SK-N-SH (cell line): ENCODE results near the gene TNRC6C. TPM values are rescaled to one million over a fixed set of nuclear protein-coding genes. Genes with fewer than 3 reads are reported as not detected.

Source experiments
- CTCF ChIA-PET: fragments of 300-600, 350-600 bp; formaldehyde crosslinking; extraction: SDS; loops from one replicate; lab custom pipeline; 2021; lab: Yijun Ruan, JAX
- POLR2A ChIA-PET: fragments of 350-600 bp; sonication (Branson Sonifier 250); formaldehyde crosslinking; extraction: SDS; loops from one replicate; lab custom pipeline; 2020; ENCODE audit warnings: antibody characterized with exemption, inconsistent platforms; lab: Yijun Ruan, JAX
- DNase-seq: peaks from one replicate; pipeline ENCODE4 v3.0.0; 2012
- H2AFZ ChIP-seq: fragments of 200-600 bp; sonication (generic); 2 replicates; pipeline ENCODE4 v1.8.1; 2016; ENCODE audit warnings: antibody characterized with exemption, mild to moderate bottlenecking, low read depth
- H3F3A ChIP-seq: fragments of 200-600 bp; sonication (generic); replicated peaks from 2 replicates; pipeline ENCODE3; 2016; ENCODE audit warnings: antibody characterized with exemption, mild to moderate bottlenecking; ENCODE audit not compliant: insufficient read depth
- H3K27ac ChIP-seq, 2 experiments: fragments of 200-500 bp in 1 of 2; fragments of 200-600 bp in 1 of 2; sonication (Bioruptor generic) in 1 of 2; sonication (generic), shearing (Covaris generic) in 1 of 2; 2 replicates each; pipeline versions ENCODE4 v1.5.1 to v1.6.1; 2014 to 2016; ENCODE audit warnings: low read depth in 2 of 2, inconsistent platforms in 1 of 2, low read length in 1 of 2, mild to moderate bottlenecking in 1 of 2, mixed read lengths in 1 of 2
- H3K27me3 ChIP-seq: fragments of 200-600 bp; sonication (generic), shearing (Covaris generic); 2 replicates; pipeline ENCODE4 v1.6.1; 2016; ENCODE audit warnings: mixed run types; ENCODE audit not compliant: insufficient read depth
- H3K36me3 ChIP-seq, 2 experiments: fragments of 200-500 bp in 1 of 2; fragments of 200-600 bp in 1 of 2; sonication (Bioruptor generic) in 1 of 2; sonication (generic) in 1 of 2; replicated peaks in 1 of 2; 2 replicates each; pipeline versions ENCODE3 to v1.5.1; 2014 to 2016; ENCODE audit warnings: low read length in 1 of 2, mild to moderate bottlenecking in 1 of 2; ENCODE audit not compliant: insufficient read depth in 2 of 2, control insufficient read depth in 1 of 2
- H3K4me1 ChIP-seq, 2 experiments: fragments of 200-500 bp in 1 of 2; fragments of 200-600 bp in 1 of 2; sonication (Bioruptor generic) in 1 of 2; sonication (generic), shearing (Covaris generic) in 1 of 2; 2 replicates each; pipeline versions ENCODE4 v1.5.1 to v1.6.1; 2014 to 2016; ENCODE audit warnings: low read depth in 1 of 2, low read length in 1 of 2, mixed run types in 1 of 2; ENCODE audit not compliant: insufficient read depth in 2 of 2, control insufficient read depth in 1 of 2
- H3K4me2 ChIP-seq: fragments of 200-600 bp; sonication (generic), shearing (Covaris generic); 2 replicates; pipeline ENCODE4 v1.6.1; 2017; ENCODE audit warnings: mixed run types
- H3K4me3 ChIP-seq, 2 experiments: fragments of 200-500 bp in 1 of 2; fragments of 200-600 bp in 1 of 2; sonication (Bioruptor generic) in 1 of 2; sonication (generic), shearing (Covaris generic) in 1 of 2; 2 replicates each; pipeline versions ENCODE4 v1.5.1 to v1.8.1; 2014 to 2016; ENCODE audit warnings: low read depth in 2 of 2, inconsistent platforms in 1 of 2, low read length in 1 of 2, mild to moderate bottlenecking in 1 of 2, mixed read lengths in 1 of 2, moderate library complexity in 1 of 2
- H3K79me2 ChIP-seq: fragments of 200-600 bp; sonication (generic); 2 replicates; pipeline ENCODE4 v1.8.1; 2017; ENCODE audit warnings: mild to moderate bottlenecking; ENCODE audit not compliant: insufficient read depth
- H3K9ac ChIP-seq: fragments of 200-600 bp; sonication (generic); 2 replicates; pipeline ENCODE4 v1.6.1; 2017; ENCODE audit warnings: mixed run types
- H3K9me2 ChIP-seq: fragments of 200-600 bp; sonication (generic); 2 replicates; pipeline ENCODE4 v1.6.1; 2017; ENCODE audit warnings: mixed run types
- H3K9me3 ChIP-seq: fragments of 200-600 bp; sonication (generic); 2 replicates; pipeline ENCODE4 v1.6.1; 2017; ENCODE audit warnings: mixed run types, mild to moderate bottlenecking, moderate library complexity
- H4K20me1 ChIP-seq: fragments of 200-600 bp; sonication (generic); 2 replicates; pipeline ENCODE4 v1.6.1; 2017; ENCODE audit warnings: mild to moderate bottlenecking, mixed run types; ENCODE audit not compliant: insufficient read depth
- CHD2 ChIP-seq: fragments of 150-350 bp; IDR thresholded peaks from 2 replicates; pipeline ENCODE4 v1.6.1; 2018; ENCODE audit warnings: low read length; ENCODE audit not compliant: partially characterized antibody
- ELF1 ChIP-seq: IDR thresholded peaks from 2 replicates; pipeline ENCODE4 v1.4.0; 2012
- FOSL2 ChIP-seq: IDR thresholded peaks from 2 replicates; pipeline ENCODE4 v1.4.0; 2012; ENCODE audit warnings: low read depth, mild to moderate bottlenecking, moderate library complexity, borderline replicate concordance
- FOXJ3 ChIP-seq: sonication (generic); formaldehyde crosslinking; IDR thresholded peaks from 2 replicates; pipeline ENCODE4 v1.5.1; 2020; ENCODE audit warnings: mild to moderate bottlenecking, missing genetic modification reagents
- GATA2 ChIP-seq: sonication (generic); formaldehyde crosslinking; IDR thresholded peaks from 2 replicates; pipeline ENCODE4 v1.5.0; 2020; ENCODE audit warnings: mild to moderate bottlenecking, missing genetic modification reagents
- JUND ChIP-seq: IDR thresholded peaks from 2 replicates; pipeline ENCODE4 v1.4.0; 2012
- MEF2A ChIP-seq: IDR thresholded peaks from 2 replicates; pipeline ENCODE4 v1.4.0; 2012; ENCODE audit warnings: low read depth, borderline replicate concordance
- MXI1 ChIP-seq: IDR thresholded peaks from 2 replicates; pipeline ENCODE4 v1.6.1; 2012; ENCODE audit warnings: mild to moderate bottlenecking, low read depth, low read length, improper control_type of control experiment
- NRF1 ChIP-seq: IDR thresholded peaks from 2 replicates; pipeline ENCODE4 v1.6.1; 2012; ENCODE audit warnings: low read depth, mild to moderate bottlenecking, low read length
- POLR2AphosphoS5 ChIP-seq: IDR thresholded peaks from 2 replicates; pipeline ENCODE4 v1.6.1; 2012; ENCODE audit warnings: low read depth, low read length
- RAD21 ChIP-seq: IDR thresholded peaks from 2 replicates; pipeline ENCODE4 v1.6.1; 2012; ENCODE audit warnings: mild to moderate bottlenecking, low read length
- RXRA ChIP-seq: IDR thresholded peaks from 2 replicates; pipeline ENCODE4 v1.4.0; 2012; ENCODE audit warnings: low read depth, mild to moderate bottlenecking, borderline replicate concordance
- SIN3A ChIP-seq: IDR thresholded peaks from 2 replicates; pipeline ENCODE4 v1.6.1; 2012; ENCODE audit warnings: low read depth, mild to moderate bottlenecking, low read length, moderate library complexity, borderline replicate concordance
- SMC3 ChIP-seq: IDR thresholded peaks from 2 replicates; pipeline ENCODE4 v1.6.1; 2012; ENCODE audit warnings: low read depth, low read length, improper control_type of control experiment
- TAF1 ChIP-seq: IDR thresholded peaks from 2 replicates; pipeline ENCODE4 v1.6.1; 2012; ENCODE audit warnings: low read depth, mild to moderate bottlenecking, low read length, moderate library complexity, borderline replicate concordance
- TCF12 ChIP-seq: IDR thresholded peaks from 2 replicates; pipeline ENCODE4 v1.4.0; 2012
- TEAD4 ChIP-seq: IDR thresholded peaks from 2 replicates; pipeline ENCODE4 v1.4.0; 2012; ENCODE audit warnings: mild to moderate bottlenecking, borderline replicate concordance; ENCODE audit not compliant: insufficient read depth
- WGBS: methylation state at CpG from one replicate; pipeline ENCODE4 v1.1.6; 2017; ENCODE audit warnings: low lambda C conversion rate; 5-methylcytosine and 5-hydroxymethylcytosine counted together
- polyA plus RNA-seq, 3 experiments: library from polyadenylated mRNA; depleted of rRNA; stranded (reverse); fragments of >200 nt; gene quantifications; 2 replicates each; pipeline ENCODE4 v1.2.3, GENCODE V29; 2012
- TF ChIP-seq, protein P1 (sequence below): fragments of 200-600 bp; sonication (generic); IDR thresholded peaks from 2 replicates; pipeline ENCODE4 v1.6.1; 2017; ENCODE audit warnings: antibody characterized with exemption, mild to moderate bottlenecking, moderate library complexity
- TF ChIP-seq, protein P2 (sequence below): IDR thresholded peaks from 2 replicates; pipeline ENCODE4 v1.4.0; 2012; ENCODE audit warnings: low read depth, borderline replicate concordance
- TF ChIP-seq, protein P3 (sequence below): fragments of 150-350 bp; IDR thresholded peaks from 2 replicates; pipeline ENCODE4 v1.6.1; 2016; ENCODE audit warnings: mild to moderate bottlenecking, low read depth, low read length

The TNRC6C gene
- polyA plus RNA-seq, 1 of the 3 experiments (the other 2 are of a cell fraction), result 2.2 TPM

DNA sequence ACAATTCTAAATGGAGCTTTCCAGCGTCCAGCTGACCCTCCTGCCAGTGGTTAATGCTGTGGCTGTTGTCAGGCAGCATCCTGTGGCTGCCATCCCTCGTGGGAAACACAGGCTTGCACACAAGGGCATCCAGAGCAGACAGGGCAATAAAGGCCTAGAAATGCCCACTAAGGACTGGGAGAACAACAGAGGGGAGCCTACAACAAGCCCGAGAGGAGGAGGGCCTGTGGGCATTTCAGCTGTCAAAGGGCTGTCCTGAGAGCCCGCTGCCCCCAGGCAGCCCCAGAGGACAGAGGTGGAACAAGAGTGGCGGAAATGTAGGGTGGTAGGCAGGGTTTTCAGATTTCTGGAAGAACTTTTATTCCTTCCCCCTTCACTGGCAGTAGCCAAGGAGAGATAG, 81.1 kb downstream of the TNRC6C start:
- Histone ChIP-seq H3K79me2 (peaks cover 30% of the 10 kb centered on the region), H3K9ac (no peak overlapping the region), H3F3A (peaks cover 23% of the 10 kb centered on the region), H3K4me1 (peaks cover 12 to 41% of the 10 kb centered on the region in 2 experiments), H3K4me3 (no peak overlapping the region), H2AFZ (no peak overlapping the region; the same call in 1 of the 2 replicates), H3K36me3 (peaks cover 8 to 12% of the 10 kb centered on the region in 2 experiments), H3K27ac (peak overlapping the region; percentile 89 to 100; a peak in 2 of 4 replicates), H3K9me2 (no peaks in the 10 kb centered on the region), H3K27me3 (no peaks in the 10 kb centered on the region), H3K9me3 (no peaks in the 10 kb centered on the region), H4K20me1 (no peaks in the 10 kb centered on the region), H3K4me2 (no peak overlapping the region)
- DNase-seq, result peak; percentile 53
- 90% methylated on average over 5 of the region's 5 CpGs for WGBS
- POLR2A ChIA-PET, result interaction anchor here (2.0 to 3.2 kb wide), 2 partner anchors 81 to 159 kb away, joined by 9 to 17 read pairs; partner anchors contain the start of gene TNRC6C
- TF ChIP-seq TAF1 (no peak), TEAD4 (no peak)
- CTCF ChIA-PET, result interaction anchor here (0.6 to 4.2 kb wide), 5 partner anchors 8 to 639 kb away, joined by 3 to 49 read pairs (median 10); no protein-coding TSS in a partner anchor

DNA sequence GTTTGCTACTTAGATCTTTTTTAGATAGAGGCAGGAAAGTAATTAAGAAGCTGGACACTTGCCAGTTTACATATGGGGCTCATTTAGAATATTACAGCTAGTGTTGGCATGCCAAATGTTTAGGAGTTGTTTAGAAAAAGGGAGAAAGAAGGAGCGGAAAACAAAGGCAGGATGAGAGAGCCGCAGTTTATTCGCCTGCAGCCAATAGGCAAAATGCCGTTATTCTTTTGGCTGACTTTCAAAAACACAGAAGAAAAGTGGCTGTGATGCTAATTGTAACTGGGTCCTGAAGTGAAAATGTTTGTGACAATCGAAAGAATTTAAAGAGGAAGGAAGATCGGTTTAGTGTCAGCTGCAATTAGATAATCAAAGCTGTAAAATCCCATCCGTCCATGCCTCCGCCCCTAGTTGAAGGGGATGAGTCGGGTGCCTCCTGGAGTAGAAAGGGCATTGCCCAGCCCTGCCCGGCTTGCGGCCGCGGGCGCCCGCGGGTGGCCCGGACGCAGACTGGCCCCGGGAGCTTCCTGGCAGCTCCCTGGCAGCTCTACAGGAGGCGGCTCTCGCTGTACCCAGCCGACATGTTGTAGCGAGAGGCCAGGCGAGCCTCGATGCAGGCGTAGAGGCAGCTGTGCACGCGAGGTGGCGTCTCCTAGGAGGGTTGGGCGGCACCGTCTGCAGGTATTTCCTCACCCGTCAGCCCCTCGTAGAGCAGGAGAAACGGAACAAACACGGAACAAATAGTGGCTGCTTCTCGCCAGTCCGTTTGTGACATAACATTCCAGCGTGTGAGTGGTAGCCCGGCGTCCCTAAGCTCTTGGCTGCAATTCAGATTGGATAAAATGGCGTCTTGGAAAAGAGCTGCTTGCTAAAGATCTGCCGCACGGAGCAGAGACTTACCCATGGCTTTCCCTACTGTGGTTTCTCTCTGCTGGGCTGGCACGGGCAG, 82.2 kb downstream of the TNRC6C start:
- Histone ChIP-seq H3K9ac (peak overlapping the region; percentile 90), H3K79me2 (peaks cover 41% of the 10 kb centered on the region), H2AFZ (peak overlapping the region; percentile 87), H3K27ac (peak overlapping the region; percentile 89 to 100), H3K4me1 (peaks cover 7 to 41% of the 10 kb centered on the region in 2 experiments; a peak in 2 of 4 replicates), H4K20me1 (no peaks in the 10 kb centered on the region), H3K4me2 (peak overlapping the region; percentile 92), H3K9me2 (no peaks in the 10 kb centered on the region), H3K9me3 (no peaks in the 10 kb centered on the region), H3K4me3 (peak overlapping the region; percentile 72 to 75), H3F3A (peaks cover 23% of the 10 kb centered on the region), H3K27me3 (no peaks in the 10 kb centered on the region), H3K36me3 (peaks cover 8 to 11% of the 10 kb centered on the region in 2 experiments)
- WGBS, result 8% methylated on average over 43 of the region's 44 CpGs
- DNase-seq, result peak; percentile 95
- ChIA-PET CTCF (interaction anchor here (0.6 to 4.2 kb wide), 14 partner anchors 9 to 640 kb away, joined by 3 to 49 read pairs (median 3); partner anchors contain the start of gene TNRC6C), POLR2A (interaction anchor here (0.7 to 3.2 kb wide), 11 partner anchors 9 to 1303 kb away, joined by 3 to 17 read pairs (median 4); partner anchors contain the start of genes SRSF2 and TNRC6C)
- TF ChIP-seq MEF2A (no peak), NRF1 (no peak), TCF12 (peak; percentile 77), GATA2 (peak; percentile 43; the same call in 1 of the 2 replicates), RAD21 (peak; percentile 9; the same call in 1 of the 2 replicates), ELF1 (no peak; the same call in 1 of the 2 replicates), FOSL2 (no peak), POLR2AphosphoS5 (no peak; the same call in 1 of the 2 replicates), SIN3A (peak; percentile 24; the same call in 1 of the 2 replicates), TEAD4 (peak; percentile 67; the same call in 1 of the 2 replicates), SMC3 (no peak), MXI1 (peak; percentile 69), FOXJ3 (0 out of 2 replicates have a peak, but pooled peaks have one; percentile 2), RXRA (no peak; the same call in 1 of the 2 replicates), JUND (no peak; the same call in 1 of the 2 replicates), CHD2 (peak; percentile 8)
- TF ChIP-seq, protein P1, sequence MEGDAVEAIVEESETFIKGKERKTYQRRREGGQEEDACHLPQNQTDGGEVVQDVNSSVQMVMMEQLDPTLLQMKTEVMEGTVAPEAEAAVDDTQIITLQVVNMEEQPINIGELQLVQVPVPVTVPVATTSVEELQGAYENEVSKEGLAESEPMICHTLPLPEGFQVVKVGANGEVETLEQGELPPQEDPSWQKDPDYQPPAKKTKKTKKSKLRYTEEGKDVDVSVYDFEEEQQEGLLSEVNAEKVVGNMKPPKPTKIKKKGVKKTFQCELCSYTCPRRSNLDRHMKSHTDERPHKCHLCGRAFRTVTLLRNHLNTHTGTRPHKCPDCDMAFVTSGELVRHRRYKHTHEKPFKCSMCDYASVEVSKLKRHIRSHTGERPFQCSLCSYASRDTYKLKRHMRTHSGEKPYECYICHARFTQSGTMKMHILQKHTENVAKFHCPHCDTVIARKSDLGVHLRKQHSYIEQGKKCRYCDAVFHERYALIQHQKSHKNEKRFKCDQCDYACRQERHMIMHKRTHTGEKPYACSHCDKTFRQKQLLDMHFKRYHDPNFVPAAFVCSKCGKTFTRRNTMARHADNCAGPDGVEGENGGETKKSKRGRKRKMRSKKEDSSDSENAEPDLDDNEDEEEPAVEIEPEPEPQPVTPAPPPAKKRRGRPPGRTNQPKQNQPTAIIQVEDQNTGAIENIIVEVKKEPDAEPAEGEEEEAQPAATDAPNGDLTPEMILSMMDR, result peak; percentile 40
- TF ChIP-seq, protein P2, sequence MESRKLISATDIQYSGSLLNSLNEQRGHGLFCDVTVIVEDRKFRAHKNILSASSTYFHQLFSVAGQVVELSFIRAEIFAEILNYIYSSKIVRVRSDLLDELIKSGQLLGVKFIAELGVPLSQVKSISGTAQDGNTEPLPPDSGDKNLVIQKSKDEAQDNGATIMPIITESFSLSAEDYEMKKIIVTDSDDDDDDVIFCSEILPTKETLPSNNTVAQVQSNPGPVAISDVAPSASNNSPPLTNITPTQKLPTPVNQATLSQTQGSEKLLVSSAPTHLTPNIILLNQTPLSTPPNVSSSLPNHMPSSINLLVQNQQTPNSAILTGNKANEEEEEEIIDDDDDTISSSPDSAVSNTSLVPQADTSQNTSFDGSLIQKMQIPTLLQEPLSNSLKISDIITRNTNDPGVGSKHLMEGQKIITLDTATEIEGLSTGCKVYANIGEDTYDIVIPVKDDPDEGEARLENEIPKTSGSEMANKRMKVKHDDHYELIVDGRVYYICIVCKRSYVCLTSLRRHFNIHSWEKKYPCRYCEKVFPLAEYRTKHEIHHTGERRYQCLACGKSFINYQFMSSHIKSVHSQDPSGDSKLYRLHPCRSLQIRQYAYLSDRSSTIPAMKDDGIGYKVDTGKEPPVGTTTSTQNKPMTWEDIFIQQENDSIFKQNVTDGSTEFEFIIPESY, result no peak
- TF ChIP-seq, protein P3, sequence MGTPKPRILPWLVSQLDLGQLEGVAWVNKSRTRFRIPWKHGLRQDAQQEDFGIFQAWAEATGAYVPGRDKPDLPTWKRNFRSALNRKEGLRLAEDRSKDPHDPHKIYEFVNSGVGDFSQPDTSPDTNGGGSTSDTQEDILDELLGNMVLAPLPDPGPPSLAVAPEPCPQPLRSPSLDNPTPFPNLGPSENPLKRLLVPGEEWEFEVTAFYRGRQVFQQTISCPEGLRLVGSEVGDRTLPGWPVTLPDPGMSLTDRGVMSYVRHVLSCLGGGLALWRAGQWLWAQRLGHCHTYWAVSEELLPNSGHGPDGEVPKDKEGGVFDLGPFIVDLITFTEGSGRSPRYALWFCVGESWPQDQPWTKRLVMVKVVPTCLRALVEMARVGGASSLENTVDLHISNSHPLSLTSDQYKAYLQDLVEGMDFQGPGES, result 0 out of 2 replicates have a peak, but pooled peaks have one; percentile 21
